ENCODE data around the gene PARS2. TPM values are rescaled to one million over a fixed set of nuclear protein-coding genes. Genes with fewer than 3 reads are reported as not detected.

The PARS2 gene
- polyA plus RNA-seq, 1 donor from 2014 or later: 1.9 TPM

GRCh38 chr1:54774820-54775498, 10.6 kb upstream of the PARS2 start:
- Histone ChIP-seq H3K4me2 (ENCODE audit: low read length) (no peak overlapping the region), H3K9ac (ENCODE audit: low read length) (no peak overlapping the region), H3K79me2 (replicated peaks; ENCODE audit: insufficient read depth, low read length) (no peaks in the 10 kb centered on the region), H3K27ac (ENCODE audit: low read length) (no peak overlapping the region), H3K9me3 (ENCODE audit: low read length) (no peaks in the 10 kb centered on the region), H3F3A (ENCODE audit: insufficient read depth, low read length, poor library complexity, severe bottlenecking) (no peaks in the 10 kb centered on the region), H3K36me3 (ENCODE audit: insufficient read depth, low read length) (no peaks in the 10 kb centered on the region), H2AFZ (ENCODE audit: low read depth, low read length) (no peak overlapping the region), H3K27me3 (ENCODE audit: insufficient read depth, low read depth, low read length) (no peaks in the 10 kb centered on the region), H4K20me1 (ENCODE audit: insufficient read depth) (no peaks in the 10 kb centered on the region), H3K4me3 (ENCODE audit: low read length) (no peak overlapping the region), H3K9me2 (ENCODE audit: insufficient read depth, low read length) (no peaks in the 10 kb centered on the region)
- TF ChIP-seq EZH2 (IDR thresholded peaks at IDR 0.05; ENCODE audit: borderline replicate concordance, insufficient read depth, low read length, poor library complexity, severe bottlenecking) (no peak), MXI1 (conservative IDR thresholded peaks at IDR 0.05; ENCODE audit: poor library complexity, severe bottlenecking) (no peak), EP300 (conservative IDR thresholded peaks at IDR 0.05; ENCODE audit: poor library complexity, severe bottlenecking) (no peak), POLR2AphosphoS5 (IDR thresholded peaks at IDR 0.05) (no peak), RAD21 (conservative IDR thresholded peaks at IDR 0.05) (no peak), SMC3 (conservative IDR thresholded peaks at IDR 0.05; ENCODE audit: poor library complexity) (no peak)
- TF ChIP-seq, protein P1, sequence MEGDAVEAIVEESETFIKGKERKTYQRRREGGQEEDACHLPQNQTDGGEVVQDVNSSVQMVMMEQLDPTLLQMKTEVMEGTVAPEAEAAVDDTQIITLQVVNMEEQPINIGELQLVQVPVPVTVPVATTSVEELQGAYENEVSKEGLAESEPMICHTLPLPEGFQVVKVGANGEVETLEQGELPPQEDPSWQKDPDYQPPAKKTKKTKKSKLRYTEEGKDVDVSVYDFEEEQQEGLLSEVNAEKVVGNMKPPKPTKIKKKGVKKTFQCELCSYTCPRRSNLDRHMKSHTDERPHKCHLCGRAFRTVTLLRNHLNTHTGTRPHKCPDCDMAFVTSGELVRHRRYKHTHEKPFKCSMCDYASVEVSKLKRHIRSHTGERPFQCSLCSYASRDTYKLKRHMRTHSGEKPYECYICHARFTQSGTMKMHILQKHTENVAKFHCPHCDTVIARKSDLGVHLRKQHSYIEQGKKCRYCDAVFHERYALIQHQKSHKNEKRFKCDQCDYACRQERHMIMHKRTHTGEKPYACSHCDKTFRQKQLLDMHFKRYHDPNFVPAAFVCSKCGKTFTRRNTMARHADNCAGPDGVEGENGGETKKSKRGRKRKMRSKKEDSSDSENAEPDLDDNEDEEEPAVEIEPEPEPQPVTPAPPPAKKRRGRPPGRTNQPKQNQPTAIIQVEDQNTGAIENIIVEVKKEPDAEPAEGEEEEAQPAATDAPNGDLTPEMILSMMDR (IDR thresholded peaks at IDR 0.05; ENCODE audit: poor library complexity, severe bottlenecking): no peak

GRCh38 chr1:54772951-54773350, 8.6 kb upstream of the PARS2 start:
- H3K4me3 ChIP-seq (ENCODE audit: low read length): no peak overlapping the region
- H3K36me3 ChIP-seq (ENCODE audit: insufficient read depth, low read length): no peaks in the 10 kb centered on the region
- no peaks in the 10 kb centered on the region for H4K20me1 ChIP-seq (ENCODE audit: insufficient read depth)
- no peak overlapping the region for H3K4me2 ChIP-seq (ENCODE audit: low read length)
- H3K9me2 ChIP-seq (ENCODE audit: insufficient read depth, low read length): no peaks in the 10 kb centered on the region
- no peak for TF ChIP-seq MXI1 (conservative IDR thresholded peaks at IDR 0.05; ENCODE audit: poor library complexity, severe bottlenecking)
- H2AFZ ChIP-seq (ENCODE audit: low read depth, low read length): no peak overlapping the region
- H3K9me3 ChIP-seq (ENCODE audit: low read length): no peaks in the 10 kb centered on the region
- H3K27ac ChIP-seq (ENCODE audit: low read length): no peak overlapping the region
- no peaks in the 10 kb centered on the region for H3F3A ChIP-seq (ENCODE audit: insufficient read depth, low read length, poor library complexity, severe bottlenecking)
- no peaks in the 10 kb centered on the region for H3K27me3 ChIP-seq (ENCODE audit: insufficient read depth, low read depth, low read length)
- no peak overlapping the region for H3K9ac ChIP-seq (ENCODE audit: low read length)
- no peaks in the 10 kb centered on the region for H3K79me2 ChIP-seq (replicated peaks; ENCODE audit: insufficient read depth, low read length)

- H3K9ac ChIP-seq (ENCODE audit: low read length): no peak overlapping the region
- H4K20me1 ChIP-seq (ENCODE audit: insufficient read depth): no peaks in the 10 kb centered on the region
- peaks cover 7% of the 10 kb centered on the region for H3K79me2 ChIP-seq (replicated peaks; ENCODE audit: insufficient read depth, low read length)
- H3K4me3 ChIP-seq (ENCODE audit: low read length): no peak overlapping the region
- no peaks in the 10 kb centered on the region for H3F3A ChIP-seq (ENCODE audit: insufficient read depth, low read length, poor library complexity, severe bottlenecking)
- H3K36me3 ChIP-seq (ENCODE audit: insufficient read depth, low read length): no peaks in the 10 kb centered on the region
- H3K4me2 ChIP-seq (ENCODE audit: low read length): no peak overlapping the region
- H3K27me3 ChIP-seq (ENCODE audit: insufficient read depth, low read depth, low read length): no peaks in the 10 kb centered on the region
- TF ChIP-seq, protein P1 (IDR thresholded peaks at IDR 0.05; ENCODE audit: poor library complexity, severe bottlenecking): no peak
- TF ChIP-seq EP300 (conservative IDR thresholded peaks at IDR 0.05; ENCODE audit: poor library complexity, severe bottlenecking) (no peak), POLR2AphosphoS5 (IDR thresholded peaks at IDR 0.05) (no peak), EZH2 (IDR thresholded peaks at IDR 0.05; ENCODE audit: borderline replicate concordance, insufficient read depth, low read length, poor library complexity, severe bottlenecking) (no peak), SMC3 (conservative IDR thresholded peaks at IDR 0.05; ENCODE audit: poor library complexity) (no peak)
- no peaks in the 10 kb centered on the region for H3K9me2 ChIP-seq (ENCODE audit: insufficient read depth, low read length)
- no peak overlapping the region for H3K27ac ChIP-seq (ENCODE audit: low read length)
- no peak overlapping the region for H2AFZ ChIP-seq (ENCODE audit: low read depth, low read length)
- H3K9me3 ChIP-seq (ENCODE audit: low read length): no peaks in the 10 kb centered on the region
Measured at GRCh38 chr1:54768093-54768492, 3.8 kb upstream of the PARS2 start.
